ENCODE data around the gene PDLIM3.
"Not testable (repeated sequence)": the region's sequence is repeated elsewhere in the genome, so short reads cannot be mapped to it uniquely, and the experiment has no call there.

PDLIM3 gene

GRCh38 chr4:185534866-185535611 is at the start of gene PDLIM3:
TSS of gene PDLIM3 (minus strand) at chr4:185535507. CDS start at chr4:185535434, 73 bp downstream.
- DNase-seq (ENCODE audit: low read depth in 2 of 2), result no peak

GRCh38 chr4:185583813-185584212 is 48.5 kb upstream of the PDLIM3 start:
- DNase-seq (ENCODE audit: low read depth in 2 of 2), result no peak

- no peak for DNase-seq (ENCODE audit: low read depth in 2 of 2)
Measured at GRCh38 chr4:185582651-185583400, 47.5 kb upstream of the PDLIM3 start.

GRCh38 chr4:185580699-185581098 is 45.4 kb upstream of the PDLIM3 start:
- DNase-seq (ENCODE audit: low read depth in 2 of 2), result no peak

- no peak for DNase-seq (ENCODE audit: low read depth in 2 of 2)
Measured at GRCh38 chr4:185578284-185578683, 43.0 kb upstream of the PDLIM3 start.

- no peak for DNase-seq (ENCODE audit: low read depth in 2 of 2)
Measured at GRCh38 chr4:185576962-185577950, 41.9 kb upstream of the PDLIM3 start.

- DNase-seq (ENCODE audit: low read depth in 2 of 2), result no peak
Measured at GRCh38 chr4:185576314-185576961, 41.1 kb upstream of the PDLIM3 start.

GRCh38 chr4:185573651-185574199 is 38.4 kb upstream of the PDLIM3 start:
- peak in 1 of 2 experiments; percentile 53 for DNase-seq (ENCODE audit: low read depth in 2 of 2)

- no peak for DNase-seq (ENCODE audit: low read depth in 2 of 2)
Measured at GRCh38 chr4:185570727-185571126, 35.4 kb upstream of the PDLIM3 start.

- no peak for DNase-seq (ENCODE audit: low read depth in 2 of 2)
Measured at GRCh38 chr4:185567381-185568376, 32.4 kb upstream of the PDLIM3 start.

GRCh38 chr4:185566972-185567371 is 31.7 kb upstream of the PDLIM3 start:
- DNase-seq (ENCODE audit: low read depth in 2 of 2), result peak in 1 of 2 experiments; percentile 15

- DNase-seq (ENCODE audit: low read depth in 2 of 2), result no peak
Measured at GRCh38 chr4:185566425-185566824, 31.1 kb upstream of the PDLIM3 start.

- no peak for DNase-seq (ENCODE audit: low read depth in 2 of 2)
Measured at GRCh38 chr4:185565696-185566095, 30.4 kb upstream of the PDLIM3 start.

GRCh38 chr4:185564349-185564748 is 29.0 kb upstream of the PDLIM3 start:
- DNase-seq (ENCODE audit: low read depth in 2 of 2), result no peak

GRCh38 chr4:185562531-185562930 is 27.2 kb upstream of the PDLIM3 start:
- DNase-seq (ENCODE audit: low read depth in 2 of 2), result no peak

GRCh38 chr4:185560316-185560715 is 25.0 kb upstream of the PDLIM3 start:
- no peak for DNase-seq (ENCODE audit: low read depth in 2 of 2)

- DNase-seq (ENCODE audit: low read depth in 2 of 2), result peak; percentile 11 to 16
Measured at GRCh38 chr4:185559915-185560281, 24.6 kb upstream of the PDLIM3 start.

GRCh38 chr4:185559251-185559914 is 24.1 kb upstream of the PDLIM3 start:
- not testable (repeated sequence) for DNase-seq (ENCODE audit: low read depth in 2 of 2)

Data from fibroblast of skin of left quadriceps (primary cell).